Lower lobe of right lung (tissue), 2 donors: ENCODE data around the gene SLIT1. TPM values are rescaled to one million over a fixed set of nuclear protein-coding genes. Genes with fewer than 3 reads are reported as not detected.
A peak's percentile ranks its signal among the peaks of the same experiment; 100 is the strongest.

Experiments used
- ATAC-seq, 2 donors: fragments of 200-7000 bp; cut with Tn5 transposase; one replicate each; pipeline ENCODE4 v1.9.1; 2020 to 2022; ENCODE audit warnings: mild to moderate bottlenecking in 2 of 2, moderate library complexity in 2 of 2
- DNase-seq: peaks from one replicate; pipeline ENCODE4 v3.0.0-alpha.2; 2020
- H3K27ac ChIP-seq: fragments of 200-600 bp; one replicate; pipeline ENCODE4 v1.8.0; 2022
- H3K27me3 ChIP-seq: fragments of 200-600 bp; one replicate; pipeline ENCODE4 v1.8.0; 2022; ENCODE audit warnings: low read depth
- H3K36me3 ChIP-seq: fragments of 200-600 bp; one replicate; pipeline ENCODE4 v1.8.0; 2022; ENCODE audit warnings: mild to moderate bottlenecking
- H3K4me1 ChIP-seq: fragments of 200-600 bp; one replicate; pipeline ENCODE4 v1.8.0; 2022
- H3K4me3 ChIP-seq: fragments of 200-600 bp; one replicate; pipeline ENCODE4 v1.8.0; 2022; ENCODE audit warnings: mild to moderate bottlenecking
- H3K9me3 ChIP-seq: fragments of 200-600 bp; one replicate; pipeline ENCODE4 v1.8.0; 2022
- CTCF ChIP-seq: fragments of 200-600 bp; IDR thresholded peaks from one replicate; pipeline ENCODE4 v1.8.0; 2022; ENCODE audit warnings: antibody characterized with exemption, mild to moderate bottlenecking
- intact Hi-C: fragments of 100-400 bp; cut with DNase I; formaldehyde crosslinking; loops from one replicate; pipeline ENCODE4 v1.11.0; 2022
- total RNA-seq: library from RNA; stranded (reverse); fragmentation: NEBNext Ultra II Directional; extraction: Animal tissue kit (Norgen Biotek cat#: 25700); gene quantifications from one replicate; pipeline ENCODE4 v1.2.1, GENCODE V29; 2021
- donor health status: DM: no; HTN: yes; CAD: no; lungs with severe emphysema.

SLIT1 gene
- total RNA-seq, 1 donor from 2014 or later = 0.41 TPM

- Histone ChIP-seq H3K4me3 (no peak overlapping the region), H3K27me3 (peaks cover 61% of the 10 kb centered on the region), H3K36me3 (no peaks in the 10 kb centered on the region), H3K4me1 (peaks cover 8% of the 10 kb centered on the region), H3K27ac (no peak overlapping the region), H3K9me3 (no peaks in the 10 kb centered on the region)
- intact Hi-C loops = no loop called here
- DNase-seq (no peak), ATAC-seq (no peak)
- no peak for TF ChIP-seq CTCF
Observed at GRCh38 chr10:97182288-97182990, 3.3 kb downstream of the SLIT1 start.

GRCh38 chr10:97180986-97181385, 4.8 kb downstream of the SLIT1 start:
- H3K27me3 ChIP-seq = peaks cover 64% of the 10 kb centered on the region
- ATAC-seq (no peak), DNase-seq (no peak)
- intact Hi-C loops = no loop called here
- no peaks in the 10 kb centered on the region for H3K9me3 ChIP-seq
- TF ChIP-seq CTCF = no peak
- no peak overlapping the region for H3K4me3 ChIP-seq
- no peak overlapping the region for H3K27ac ChIP-seq
- no peaks in the 10 kb centered on the region for H3K36me3 ChIP-seq
- H3K4me1 ChIP-seq = peaks cover 8% of the 10 kb centered on the region

- Histone ChIP-seq H3K4me1 (peaks cover 3% of the 10 kb centered on the region), H3K4me3 (no peak overlapping the region), H3K27me3 (peaks cover 61% of the 10 kb centered on the region), H3K27ac (no peak overlapping the region), H3K9me3 (no peaks in the 10 kb centered on the region), H3K36me3 (no peaks in the 10 kb centered on the region)
- DNase-seq = no peak
- no peak for TF ChIP-seq CTCF
- no peak for ATAC-seq
- intact Hi-C loops = no loop called here
Observed at GRCh38 chr10:97180363-97180755, 5.4 kb downstream of the SLIT1 start.

GRCh38 chr10:97179731-97180362, 5.9 kb downstream of the SLIT1 start:
- ATAC-seq = no peak
- DNase-seq = no peak

GRCh38 chr10:97179311-97179710, 6.4 kb downstream of the SLIT1 start:
- H3K9me3 ChIP-seq = no peaks in the 10 kb centered on the region

More at GRCh38 chr10:97179731-97180362, 5.9 kb downstream of the SLIT1 start:
- Histone ChIP-seq H3K27ac (no peak overlapping the region), H3K27me3 (peaks cover 56% of the 10 kb centered on the region), H3K4me1 (no peaks in the 10 kb centered on the region), H3K9me3 (no peaks in the 10 kb centered on the region), H3K4me3 (no peak overlapping the region), H3K36me3 (no peaks in the 10 kb centered on the region)
- intact Hi-C loops = no loop called here
- peak; percentile 11 for TF ChIP-seq CTCF

More at GRCh38 chr10:97179311-97179710, 6.4 kb downstream of the SLIT1 start:
- intact Hi-C loops = no loop called here
- no peak for DNase-seq
- Histone ChIP-seq H3K4me1 (no peaks in the 10 kb centered on the region), H3K4me3 (no peak overlapping the region), H3K36me3 (no peaks in the 10 kb centered on the region), H3K27me3 (peaks cover 50% of the 10 kb centered on the region), H3K27ac (no peak overlapping the region)
- TF ChIP-seq CTCF = no peak
- ATAC-seq = no peak
